Retinal pigment epithelial cell (primary cell): ENCODE measurements around the gene COPE.

ENCODE experiments used
- DNase-seq: peaks from one replicate; pipeline ENCODE4 v3.0.0-alpha.2; 2010; ENCODE audit warnings: low read depth
- H3K4me3 ChIP-seq: 2 replicates; pipeline ENCODE4 v1.5.1; 2011; ENCODE audit warnings: mild to moderate bottlenecking, low read length, control low read depth, moderate library complexity
- CTCF ChIP-seq: conservative IDR thresholded peaks from 2 replicates; pipeline ENCODE4 v1.5.1; 2011; ENCODE audit warnings: low read depth, low read length, control low read depth, inconsistent platforms

COPE gene

GRCh38 chr19:18876865-18877264 is 42.3 kb downstream of the COPE start:
- DNase-seq, result no peak
- TF ChIP-seq CTCF, result no peak

GRCh38 chr19:18875726-18876125 is 43.5 kb downstream of the COPE start:
- no peak for TF ChIP-seq CTCF
- no peak overlapping the region for H3K4me3 ChIP-seq
- DNase-seq, result no peak

More at GRCh38 chr19:18876865-18877264, 42.3 kb downstream of the COPE start:
- H3K4me3 ChIP-seq, result no peak overlapping the region

- H3K4me3 ChIP-seq, result no peak overlapping the region
- no peak for TF ChIP-seq CTCF
- no peak for DNase-seq
Measured at GRCh38 chr19:18871543-18871942, 47.6 kb downstream of the COPE start.

GRCh38 chr19:18870531-18871172 is 48.5 kb downstream of the COPE start:
- TF ChIP-seq CTCF, result no peak
- no peak for DNase-seq
- H3K4me3 ChIP-seq, result no peak overlapping the region

- no peak for TF ChIP-seq CTCF
- no peak overlapping the region for H3K4me3 ChIP-seq
- DNase-seq, result no peak
Measured at GRCh38 chr19:18869781-18870530, 49.2 kb downstream of the COPE start.

GRCh38 chr19:18869023-18869618 is 50.1 kb downstream of the COPE start:
- DNase-seq, result no peak
- H3K4me3 ChIP-seq, result no peak overlapping the region
- no peak for TF ChIP-seq CTCF
